HepG2 (cell line): ENCODE data around the gene CATSPERE. TPM values are rescaled to one million over a fixed set of nuclear protein-coding genes. Genes with fewer than 3 reads are reported as not detected.

Experiments used
- ATAC-seq: fragments of 200-7000 bp; cut with Tn5 transposase; 3 replicates; pipeline ENCODE4 v1.9.1; 2020; ENCODE audit warnings: mild to moderate bottlenecking, moderate library complexity
- BruUV-seq: library from RNA; stranded (reverse); fragments of 400-500 nt; replicated peaks from 2 replicates; lab custom pipeline; 2021; lab: Mats Ljungman, UMichigan
- CTCF ChIA-PET: fragments of 300-600 bp; formaldehyde crosslinking; extraction: SDS; loops from one replicate; lab custom pipeline; 2021; ENCODE audit warnings: low total read pairs, inconsistent platforms, low intra/inter-chr PET ratio; lab: Yijun Ruan, JAX
- POLR2A ChIA-PET: fragments of 350-600 bp; sonication (Branson Sonifier 250); formaldehyde crosslinking; loops from one replicate; lab custom pipeline; 2020; ENCODE audit warnings: antibody characterized with exemption, inconsistent platforms; lab: Yijun Ruan, JAX
- DNase-seq: peaks from one replicate; pipeline ENCODE4 v3.0.0-alpha.2; 2015; ENCODE audit warnings: low spot score
- FAIRE-seq: peaks from 3 replicates; lab custom pipeline; 2011; peaks lifted over from hg19 to GRCh38; lab: Jason Lieb, UNC
- H2AFZ ChIP-seq: one replicate; pipeline ENCODE4 v1.6.1; 2011; ENCODE audit warnings: low read length, inconsistent platforms
- H3K27ac ChIP-seq: fragments of 300-600 bp; 3 replicates; pipeline ENCODE4 v1.8.0; 2011; ENCODE audit warnings: mixed run types, mild to moderate bottlenecking, mixed read lengths, low read length, inconsistent platforms; ENCODE audit not compliant: insufficient read depth; ENCODE audit errors: extremely low read length
- H3K27me3 ChIP-seq, 2 experiments: fragments of 200-600 bp in 1 of 2; 2 replicates in 1 of 2; 3 replicates in 1 of 2; pipeline versions ENCODE4 v1.6.0 to v1.8.0; 2011; ENCODE audit warnings: low read length in 2 of 2, mild to moderate bottlenecking in 2 of 2, moderate library complexity in 2 of 2, inconsistent platforms in 1 of 2; ENCODE audit not compliant: insufficient read depth in 2 of 2, control insufficient read depth in 1 of 2
- H3K36me3 ChIP-seq, 2 experiments: fragments of 200-600 bp in 1 of 2; replicated peaks in 1 of 2; 2 replicates in 1 of 2; 3 replicates in 1 of 2; pipeline versions ENCODE4 v1.5.1 to v1.8.0; 2011; ENCODE audit warnings: low read length in 2 of 2, inconsistent platforms in 1 of 2; ENCODE audit not compliant: insufficient read depth in 2 of 2, control insufficient read depth in 1 of 2
- H3K4me1 ChIP-seq: 2 replicates; pipeline ENCODE4 v1.5.1; 2012; ENCODE audit warnings: low read length, inconsistent platforms; ENCODE audit not compliant: insufficient read depth
- H3K4me2 ChIP-seq: 2 replicates; pipeline ENCODE4 v1.6.0; 2011; ENCODE audit warnings: low read depth, low read length, inconsistent platforms
- H3K4me3 ChIP-seq, 3 experiments: fragments of 200-600 bp in 1 of 3; sonication (generic), shearing (Covaris generic) in 1 of 3; replicated peaks in 1 of 3; 2 replicates each; pipeline ENCODE4 v1.5.1; 2011 to 2016; ENCODE audit warnings: low read length in 3 of 3, inconsistent platforms in 2 of 3, low read depth in 2 of 3, mild to moderate bottlenecking in 2 of 3, control low read depth in 1 of 3, mixed read lengths in 1 of 3; ENCODE audit not compliant: insufficient read depth in 1 of 3
- H3K79me2 ChIP-seq: one replicate; pipeline ENCODE4 v1.6.1; 2011; ENCODE audit warnings: low read length, inconsistent platforms; ENCODE audit not compliant: insufficient read depth
- H3K9ac ChIP-seq: 2 replicates; pipeline ENCODE4 v1.6.0; 2011; ENCODE audit warnings: mild to moderate bottlenecking, low read depth, low read length, inconsistent platforms; ENCODE audit not compliant: insufficient read depth
- H3K9me3 ChIP-seq: 2 replicates; pipeline ENCODE4 v1.5.1; 2012; ENCODE audit warnings: mild to moderate bottlenecking, low read length
- H4K20me1 ChIP-seq: 2 replicates; pipeline ENCODE4 v1.6.0; 2011; ENCODE audit warnings: inconsistent platforms, mild to moderate bottlenecking, low read length, moderate library complexity; ENCODE audit not compliant: insufficient read depth
- EP300 ChIP-seq, 3 experiments: sonication (generic) in 1 of 3; formaldehyde crosslinking in 1 of 3; IDR thresholded peaks; 2 replicates each; pipeline versions ENCODE4 v1.5.1 to v1.6.1; 2011 to 2020; ENCODE audit warnings: low read depth in 2 of 3, low read length in 2 of 3, borderline replicate concordance in 1 of 3, improper control_type of control experiment in 1 of 3, mild to moderate bottlenecking in 1 of 3, missing genetic modification reagents in 1 of 3, moderate library complexity in 1 of 3
- HNRNPK ChIP-seq: fragments of 200-400 bp; formaldehyde crosslinking; IDR thresholded peaks from 2 replicates; pipeline ENCODE4 v1.6.1; 2018; ENCODE audit warnings: low read length, low read depth, moderate library complexity, mild to moderate bottlenecking; ENCODE audit not compliant: poor library complexity, severe bottlenecking
- KLF13 ChIP-seq: sonication (generic); formaldehyde crosslinking; IDR thresholded peaks from 2 replicates; pipeline ENCODE4 v1.4.0; 2020; ENCODE audit warnings: mild to moderate bottlenecking, missing genetic modification reagents
- NFKB2 ChIP-seq: sonication (generic); formaldehyde crosslinking; IDR thresholded peaks from 2 replicates; pipeline ENCODE4 v1.4.0; 2020; ENCODE audit warnings: missing genetic modification reagents, borderline replicate concordance
- POLR2AphosphoS5 ChIP-seq: IDR thresholded peaks from 2 replicates; pipeline ENCODE4 v1.6.1; 2012; ENCODE audit warnings: low read depth, low read length
- TBP ChIP-seq: sonication (generic); formaldehyde crosslinking; IDR thresholded peaks from 2 replicates; pipeline ENCODE4 v1.5.0; 2020; ENCODE audit warnings: missing genetic modification reagents
- ZNF775 ChIP-seq: sonication (generic); formaldehyde crosslinking; IDR thresholded peaks from 2 replicates; pipeline ENCODE4 v1.4.0; 2020; ENCODE audit warnings: missing genetic modification reagents, mild to moderate bottlenecking, moderate library complexity, borderline replicate concordance
- ZNF839 ChIP-seq: sonication (generic); formaldehyde crosslinking; IDR thresholded peaks from 2 replicates; pipeline ENCODE4 v1.4.0; 2020; ENCODE audit warnings: missing genetic modification reagents, mild to moderate bottlenecking, borderline replicate concordance
- WGBS: methylation state at CpG from one replicate; pipeline ENCODE4 v1.1.6; 2017; ENCODE audit warnings: low lambda C conversion rate; 5-methylcytosine and 5-hydroxymethylcytosine counted together
- in situ Hi-C: cut with HindIII; loops from 2 replicates; pipeline ENCODE4 v1.10.0; 2017; ENCODE audit warnings: low pct_unique_long_range_greater_than_20kb; ENCODE audit not compliant: extremely low pct_ligation_motif_present
- intact Hi-C: fragments of 100-400 bp; cut with micrococcal nuclease; formaldehyde crosslinking; loops from one replicate; pipeline ENCODE4 v1.10.0; 2022; ENCODE audit not compliant: unreplicated experiment
- polyA plus RNA-seq, 8 experiments: library from polyadenylated mRNA; depleted of rRNA in 3 of 8; stranded (reverse) in 7 of 8; unstranded in 1 of 8; fragments of >200 nt; fragmentation: Illumina TruSeq in 4 of 8; extraction: Trizol in 4 of 8; gene quantifications; 2 replicates each; pipeline versions ENCODE4 v1.2.1 to v1.2.3, GENCODE V29; 2011 to 2016; ENCODE audit warnings: low read depth in 4 of 8, missing spikeins in 1 of 8, mixed read lengths in 1 of 8; ENCODE audit not compliant: insufficient read depth in 1 of 8
- total RNA-seq, 5 experiments: library from RNA; depleted of rRNA; stranded (reverse); fragments of >200 nt; fragmentation: Illumina TruSeq; extraction: Trizol; gene quantifications; 2 replicates each; pipeline ENCODE4 v1.2.3, GENCODE V29; 2016; ENCODE audit warnings: low read depth in 1 of 5
- TF ChIP-seq, protein P1 (sequence below): sonication (generic); formaldehyde crosslinking; IDR thresholded peaks from 2 replicates; pipeline ENCODE4 v1.4.0; 2020; ENCODE audit warnings: missing genetic modification reagents
- TF ChIP-seq, protein P2 (sequence below): sonication (generic); formaldehyde crosslinking; IDR thresholded peaks from 2 replicates; pipeline ENCODE4 v1.8.0; 2022; ENCODE audit warnings: low read depth, missing genetic modification reagents

Gene CATSPERE
- total and polyA plus RNA-seq, 2 of the 13 experiments (the other 11 are each of a cell fraction or from before 2014, with no cell fraction given), result 0.34 to 0.51 TPM

- FAIRE-seq, result no peak
- no peaks in the 10 kb centered on the region for H4K20me1 ChIP-seq
- H3K9ac ChIP-seq, result no peak overlapping the region
- intact Hi-C loops (loop anchor here (5.0 kb wide), 1 partner anchor 1188 kb away; the partner anchor contains the start of genes CEP170 and SDCCAG8), in situ Hi-C loops (no loop called here)
- no peak overlapping the region for H3K4me2 ChIP-seq
- peaks cover 0 to 1% of the 10 kb centered on the region in 2 experiments; a peak in 3 of 5 replicates for H3K36me3 ChIP-seq
- H3K27me3 ChIP-seq, result no peaks in the 10 kb centered on the region; a peak in 1 of 5 replicates
- H2AFZ ChIP-seq, result no peak overlapping the region
- DNase-seq, result no peak
- no peaks in the 10 kb centered on the region for H3K9me3 ChIP-seq
- peaks cover 63% of the 10 kb centered on the region for H3K4me1 ChIP-seq
- BruUV-seq, result no TSS peak
- H3K27ac ChIP-seq, result no peak overlapping the region
- no peak overlapping the region for H3K4me3 ChIP-seq
- no peak for TF ChIP-seq ZNF775 (CRISPR knock-in tag)
- no peak for TF ChIP-seq POLR2AphosphoS5
- TF ChIP-seq NFKB2, result no peak
- TF ChIP-seq HNRNPK, result no peak
- TF ChIP-seq KLF13 (CRISPR knock-in tag), result no peak
- no peak for ATAC-seq
- peaks cover 85% of the 10 kb centered on the region for H3K79me2 ChIP-seq
- CTCF ChIA-PET, result no interaction called here
- WGBS, result 90% methylated on average over 2 of the region's 2 CpGs
- POLR2A ChIA-PET, result no interaction called here
Measured at GRCh38 chr1:244445320-244446181, 15.5 kb upstream of the CATSPERE start.

- intact Hi-C loops, result loop anchor here (5.0 kb wide), 1 partner anchor 1190 kb away; the partner anchor contains the start of genes CEP170 and SDCCAG8
- H3K4me3 ChIP-seq, result no peak overlapping the region
- H3K27ac ChIP-seq, result no peak overlapping the region
- FAIRE-seq (no peak), ATAC-seq (no peak), DNase-seq (no peak)
- no peaks in the 10 kb centered on the region; a peak in 2 of 5 replicates for H3K27me3 ChIP-seq
- H3K9me3 ChIP-seq, result no peaks in the 10 kb centered on the region
- H3K4me2 ChIP-seq, result no peak overlapping the region
- in situ Hi-C loops, result no loop called here
- no TSS peak for BruUV-seq
- TF ChIP-seq TBP (CRISPR knock-in tag) (no peak), EP300 (IDR thresholded peaks at IDR 0.05; ENCODE audit: low read depth in 2 of 2, low read length in 2 of 2) (no peak), EP300 (CRISPR knock-in tag; IDR thresholded peaks at IDR 0.05; ENCODE audit: borderline replicate concordance) (no peak), ZNF839 (no peak)
- TF ChIP-seq, protein P1, sequence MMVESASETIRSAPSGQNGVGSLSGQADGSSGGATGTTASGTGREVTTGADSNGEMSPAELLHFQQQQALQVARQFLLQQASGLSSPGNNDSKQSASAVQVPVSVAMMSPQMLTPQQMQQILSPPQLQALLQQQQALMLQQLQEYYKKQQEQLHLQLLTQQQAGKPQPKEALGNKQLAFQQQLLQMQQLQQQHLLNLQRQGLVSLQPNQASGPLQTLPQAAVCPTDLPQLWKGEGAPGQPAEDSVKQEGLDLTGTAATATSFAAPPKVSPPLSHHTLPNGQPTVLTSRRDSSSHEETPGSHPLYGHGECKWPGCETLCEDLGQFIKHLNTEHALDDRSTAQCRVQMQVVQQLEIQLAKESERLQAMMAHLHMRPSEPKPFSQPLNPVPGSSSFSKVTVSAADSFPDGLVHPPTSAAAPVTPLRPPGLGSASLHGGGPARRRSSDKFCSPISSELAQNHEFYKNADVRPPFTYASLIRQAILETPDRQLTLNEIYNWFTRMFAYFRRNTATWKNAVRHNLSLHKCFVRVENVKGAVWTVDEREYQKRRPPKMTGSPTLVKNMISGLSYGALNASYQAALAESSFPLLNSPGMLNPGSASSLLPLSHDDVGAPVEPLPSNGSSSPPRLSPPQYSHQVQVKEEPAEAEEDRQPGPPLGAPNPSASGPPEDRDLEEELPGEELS, result no peak
- TF ChIP-seq, protein P2, sequence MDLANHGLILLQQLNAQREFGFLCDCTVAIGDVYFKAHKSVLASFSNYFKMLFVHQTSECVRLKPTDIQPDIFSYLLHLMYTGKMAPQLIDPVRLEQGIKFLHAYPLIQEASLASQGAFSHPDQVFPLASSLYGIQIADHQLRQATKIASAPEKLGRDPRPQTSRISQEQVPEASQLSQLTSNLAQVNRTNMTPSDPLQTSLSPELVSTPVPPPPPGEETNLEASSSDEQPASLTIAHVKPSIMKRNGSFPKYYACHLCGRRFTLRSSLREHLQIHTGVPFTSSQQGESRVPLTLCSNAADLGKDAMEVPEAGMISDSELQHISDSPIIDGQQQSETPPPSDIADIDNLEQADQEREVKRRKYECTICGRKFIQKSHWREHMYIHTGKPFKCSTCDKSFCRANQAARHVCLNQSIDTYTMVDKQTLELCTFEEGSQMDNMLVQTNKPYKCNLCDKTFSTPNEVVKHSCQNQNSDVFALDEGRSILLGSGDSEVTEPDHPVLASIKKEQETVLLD (CRISPR knock-in tag), result no peak
- H3K36me3 ChIP-seq, result peaks cover 0 to 1% of the 10 kb centered on the region in 2 experiments; a peak in 3 of 5 replicates
- no peak overlapping the region for H3K9ac ChIP-seq
- peaks cover 65% of the 10 kb centered on the region for H3K4me1 ChIP-seq
- CTCF ChIA-PET, result no interaction called here
- WGBS, result 68% methylated on average over 1 of the region's 1 CpG
- peaks cover 84% of the 10 kb centered on the region for H3K79me2 ChIP-seq
- no peak overlapping the region for H2AFZ ChIP-seq
- H4K20me1 ChIP-seq, result no peaks in the 10 kb centered on the region
- POLR2A ChIA-PET, result no interaction called here
Measured at GRCh38 chr1:244447024-244447423, 14.0 kb upstream of the CATSPERE start.
